Caki2 (cell line): ENCODE results near the gene SPDYE6. TPM values are rescaled to one million over a fixed set of nuclear protein-coding genes. Genes with fewer than 3 reads are reported as not detected.

Experiments used
- DNase-seq: peaks from one replicate; pipeline ENCODE4 v3.0.0-alpha.2; 2015; ENCODE audit warnings: low read depth
- in situ Hi-C: cut with HindIII; loops from 2 replicates; pipeline ENCODE4 v1.10.0; 2016; ENCODE audit warnings: low sequenced_read_pairs, low pct_unique_long_range_greater_than_20kb, mixed read lengths
- total RNA-seq: library from RNA; depleted of rRNA; stranded (reverse); fragments of >200 nt; shearing (Covaris generic); gene quantifications from 2 replicates; pipeline ENCODE4 v1.2.3, GENCODE V29; 2014; ENCODE audit warnings: low replicate concordance

The SPDYE6 gene
- total RNA-seq, 1 experiment from 2014 or later: not detected

GRCh38 chr7:102322202-102322715 is 34.0 kb downstream of the SPDYE6 start:
- in situ Hi-C loops: no loop called here

GRCh38 chr7:102321351-102322201 is 34.7 kb downstream of the SPDYE6 start:
- in situ Hi-C loops: no loop called here

More at GRCh38 chr7:102322202-102322715, 34.0 kb downstream of the SPDYE6 start:
- DNase-seq: no peak

GRCh38 chr7:102320601-102321350 is 35.5 kb downstream of the SPDYE6 start:
- in situ Hi-C loops: no loop called here

More at GRCh38 chr7:102321351-102322201, 34.7 kb downstream of the SPDYE6 start:
- DNase-seq: no peak

GRCh38 chr7:102320181-102320580 is 36.1 kb downstream of the SPDYE6 start:
- DNase-seq: no peak
- in situ Hi-C loops: no loop called here

More at GRCh38 chr7:102320601-102321350, 35.5 kb downstream of the SPDYE6 start:
- DNase-seq: no peak

- in situ Hi-C loops: no loop called here
- no peak for DNase-seq
These were observed 36.6 kb downstream of the SPDYE6 start for GRCh38 chr7:102319671-102320070.

GRCh38 chr7:102318482-102318971 is 37.7 kb downstream of the SPDYE6 start:
- DNase-seq: no peak
- in situ Hi-C loops: no loop called here

GRCh38 chr7:102317231-102318059 is 38.8 kb downstream of the SPDYE6 start:
- in situ Hi-C loops: no loop called here
- DNase-seq: no peak

GRCh38 chr7:102313997-102314780 is 42.1 kb downstream of the SPDYE6 start:
- in situ Hi-C loops: no loop called here
- DNase-seq: no peak

GRCh38 chr7:102312317-102312716 is 43.9 kb downstream of the SPDYE6 start:
- in situ Hi-C loops: no loop called here
- DNase-seq: no peak

GRCh38 chr7:102310414-102310815 is 45.8 kb downstream of the SPDYE6 start:
- no peak for DNase-seq
- in situ Hi-C loops: no loop called here

- in situ Hi-C loops: no loop called here
- DNase-seq: peak; percentile 86
These were observed 49.1 kb downstream of the SPDYE6 start for GRCh38 chr7:102306916-102307677.

- no peak for DNase-seq
- in situ Hi-C loops: no loop called here
These were observed 50.6 kb downstream of the SPDYE6 start for GRCh38 chr7:102305414-102306268.

GRCh38 chr7:102304668-102305067 is 51.6 kb downstream of the SPDYE6 start:
- in situ Hi-C loops: no loop called here

GRCh38 chr7:102303669-102304422 is 52.4 kb downstream of the SPDYE6 start:
- no peak for DNase-seq
- in situ Hi-C loops: no loop called here

More at GRCh38 chr7:102304668-102305067, 51.6 kb downstream of the SPDYE6 start:
- no peak for DNase-seq

- in situ Hi-C loops: no loop called here
- DNase-seq: no peak
These were observed 54.2 kb downstream of the SPDYE6 start for GRCh38 chr7:102302025-102302424.
